Endothelial cell (in vitro differentiated cells): ENCODE measurements around the gene PPP1R14B. TPM values are rescaled to one million over a fixed set of nuclear protein-coding genes. Genes with fewer than 3 reads are reported as not detected.

Experiments used
- DNase-seq: peaks from one replicate; pipeline ENCODE4 v3.0.0; 2021; ENCODE audit warnings: low spot score
- H3K27ac Mint-ChIP-seq: one replicate; pipeline ENCODE4 v1.8.0; 2021; ENCODE audit warnings: mixed read lengths, inconsistent platforms; ENCODE audit not compliant: unreplicated experiment
- H3K27me3 Mint-ChIP-seq: one replicate; pipeline ENCODE4 v1.8.0; 2021; ENCODE audit warnings: mild to moderate bottlenecking, moderate library complexity, mixed read lengths, inconsistent platforms; ENCODE audit not compliant: unreplicated experiment
- H3K36me3 Mint-ChIP-seq: one replicate; pipeline ENCODE4 v1.8.0; 2021; ENCODE audit warnings: mild to moderate bottlenecking, low read depth, mixed read lengths, inconsistent platforms; ENCODE audit not compliant: unreplicated experiment
- H3K4me1 Mint-ChIP-seq: one replicate; pipeline ENCODE4 v1.8.0; 2021; ENCODE audit warnings: mild to moderate bottlenecking, mixed read lengths, inconsistent platforms; ENCODE audit not compliant: unreplicated experiment
- H3K4me3 Mint-ChIP-seq: one replicate; pipeline ENCODE4 v1.8.0; 2021; ENCODE audit warnings: mild to moderate bottlenecking, mixed read lengths, inconsistent platforms; ENCODE audit not compliant: unreplicated experiment
- H3K9me3 Mint-ChIP-seq: one replicate; pipeline ENCODE4 v1.8.0; 2021; ENCODE audit warnings: mixed read lengths, inconsistent platforms; ENCODE audit not compliant: unreplicated experiment
- total RNA-seq: library from RNA; stranded (reverse); fragmentation: NEBNext Ultra II Directional; extraction: Animal tissue kit (Norgen Biotek cat#: 25700); gene quantifications from one replicate; pipeline ENCODE4 v1.2.1, GENCODE V29; 2021; ENCODE audit not compliant: unreplicated experiment
- TF ChIP-seq, protein P1 (sequence below): fragments of 200-600 bp; sonication (generic); IDR thresholded peaks from one replicate; pipeline ENCODE4 v1.5.0; 2021; ENCODE audit warnings: antibody characterized with exemption; ENCODE audit not compliant: unreplicated experiment

PPP1R14B gene
- total RNA-seq, 1 donor from 2014 or later, result 201 TPM

DNA sequence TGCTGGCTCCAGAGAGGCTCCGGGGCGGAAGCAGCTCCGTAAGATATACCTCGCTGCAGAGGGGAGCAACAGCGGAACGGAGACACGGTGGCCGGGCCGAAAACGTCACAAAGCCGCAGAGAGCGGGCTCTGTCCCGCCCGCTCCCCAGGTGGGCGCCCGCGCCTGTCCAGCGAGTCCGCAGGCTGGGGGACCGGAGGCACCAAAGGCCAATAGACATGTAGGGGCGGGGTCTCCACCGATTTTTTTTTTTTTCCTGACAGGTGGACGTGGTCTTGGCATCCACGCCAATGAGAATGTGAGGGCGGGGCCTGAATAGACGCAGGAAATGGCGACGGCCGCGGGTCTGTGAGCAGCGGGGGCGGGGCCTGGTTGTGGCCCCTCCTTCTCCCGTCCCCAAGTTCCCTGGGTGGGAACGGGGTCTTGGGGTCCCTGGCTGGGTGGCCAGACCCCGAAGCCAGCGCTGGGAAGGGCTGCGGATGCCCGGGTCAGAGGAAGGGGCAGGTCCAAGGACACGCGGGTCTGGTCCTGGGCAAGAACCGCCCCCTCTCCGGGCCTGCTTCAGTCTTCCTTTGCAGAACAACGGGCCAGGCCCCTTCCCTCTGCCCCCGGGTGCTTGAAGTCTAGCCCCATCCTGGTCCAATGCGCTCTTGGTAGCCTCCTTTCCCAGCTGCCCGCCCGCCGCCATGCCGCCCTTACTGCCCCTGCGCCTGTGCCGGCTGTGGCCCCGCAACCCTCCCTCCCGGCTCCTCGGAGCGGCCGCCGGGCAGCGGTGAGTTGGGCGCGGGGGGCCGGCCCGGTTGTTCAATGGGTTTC, 16.4 kb downstream of the PPP1R14B start, which contains the start of gene DNAJC4:
Gene DNAJC4 (plus strand): TSS at position 378 of the 814 bp plus-strand sequence. CDS start 307 bp downstream, at position 685.
- H3K27ac Mint-ChIP-seq, result peak within 1 kb of the TSS; percentile 64
- DNase-seq, result peak; percentile 80
- H3K4me3 Mint-ChIP-seq, result peak within 1 kb of the TSS; percentile 91
- TF ChIP-seq, protein P1, sequence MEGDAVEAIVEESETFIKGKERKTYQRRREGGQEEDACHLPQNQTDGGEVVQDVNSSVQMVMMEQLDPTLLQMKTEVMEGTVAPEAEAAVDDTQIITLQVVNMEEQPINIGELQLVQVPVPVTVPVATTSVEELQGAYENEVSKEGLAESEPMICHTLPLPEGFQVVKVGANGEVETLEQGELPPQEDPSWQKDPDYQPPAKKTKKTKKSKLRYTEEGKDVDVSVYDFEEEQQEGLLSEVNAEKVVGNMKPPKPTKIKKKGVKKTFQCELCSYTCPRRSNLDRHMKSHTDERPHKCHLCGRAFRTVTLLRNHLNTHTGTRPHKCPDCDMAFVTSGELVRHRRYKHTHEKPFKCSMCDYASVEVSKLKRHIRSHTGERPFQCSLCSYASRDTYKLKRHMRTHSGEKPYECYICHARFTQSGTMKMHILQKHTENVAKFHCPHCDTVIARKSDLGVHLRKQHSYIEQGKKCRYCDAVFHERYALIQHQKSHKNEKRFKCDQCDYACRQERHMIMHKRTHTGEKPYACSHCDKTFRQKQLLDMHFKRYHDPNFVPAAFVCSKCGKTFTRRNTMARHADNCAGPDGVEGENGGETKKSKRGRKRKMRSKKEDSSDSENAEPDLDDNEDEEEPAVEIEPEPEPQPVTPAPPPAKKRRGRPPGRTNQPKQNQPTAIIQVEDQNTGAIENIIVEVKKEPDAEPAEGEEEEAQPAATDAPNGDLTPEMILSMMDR, result no peak
- H3K4me1 Mint-ChIP-seq, result peaks cover 4% of the 10 kb centered on the region
- no peaks in the 10 kb centered on the region for H3K9me3 Mint-ChIP-seq
- H3K36me3 Mint-ChIP-seq, result peaks cover 2% of the 10 kb centered on the region
- peaks cover 15% of the 10 kb centered on the region for H3K27me3 Mint-ChIP-seq

DNA sequence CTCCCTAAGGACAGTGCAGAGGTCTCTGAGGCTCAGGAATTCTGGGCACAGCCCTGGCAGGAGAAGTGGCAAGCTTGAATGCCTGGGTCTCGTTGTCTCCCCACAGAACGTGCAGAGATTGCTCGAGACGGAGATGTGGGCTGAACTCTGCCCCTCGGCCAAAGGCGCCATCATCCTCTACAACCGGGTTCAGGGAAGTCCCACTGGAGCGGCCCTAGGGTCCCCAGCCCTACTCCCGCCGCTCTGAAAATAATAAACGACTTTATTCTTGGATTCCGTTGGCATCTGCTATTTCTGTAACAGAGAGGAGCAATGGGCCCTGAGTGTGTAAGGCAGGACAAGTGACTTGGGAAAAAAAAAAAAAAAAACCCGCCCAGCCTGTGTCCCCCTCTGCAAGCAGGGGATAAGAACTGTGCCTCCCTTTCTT, 17.0 kb downstream of the PPP1R14B start:
- H3K27ac Mint-ChIP-seq, result no peak overlapping the region
- H3K9me3 Mint-ChIP-seq, result no peaks in the 10 kb centered on the region
- H3K36me3 Mint-ChIP-seq, result no peaks in the 10 kb centered on the region
- TF ChIP-seq, protein P1, result no peak
- H3K27me3 Mint-ChIP-seq, result peaks cover 11% of the 10 kb centered on the region
- DNase-seq, result no peak
- H3K4me3 Mint-ChIP-seq, result peak overlapping the region; percentile 91
- H3K4me1 Mint-ChIP-seq, result peaks cover 3% of the 10 kb centered on the region

DNA sequence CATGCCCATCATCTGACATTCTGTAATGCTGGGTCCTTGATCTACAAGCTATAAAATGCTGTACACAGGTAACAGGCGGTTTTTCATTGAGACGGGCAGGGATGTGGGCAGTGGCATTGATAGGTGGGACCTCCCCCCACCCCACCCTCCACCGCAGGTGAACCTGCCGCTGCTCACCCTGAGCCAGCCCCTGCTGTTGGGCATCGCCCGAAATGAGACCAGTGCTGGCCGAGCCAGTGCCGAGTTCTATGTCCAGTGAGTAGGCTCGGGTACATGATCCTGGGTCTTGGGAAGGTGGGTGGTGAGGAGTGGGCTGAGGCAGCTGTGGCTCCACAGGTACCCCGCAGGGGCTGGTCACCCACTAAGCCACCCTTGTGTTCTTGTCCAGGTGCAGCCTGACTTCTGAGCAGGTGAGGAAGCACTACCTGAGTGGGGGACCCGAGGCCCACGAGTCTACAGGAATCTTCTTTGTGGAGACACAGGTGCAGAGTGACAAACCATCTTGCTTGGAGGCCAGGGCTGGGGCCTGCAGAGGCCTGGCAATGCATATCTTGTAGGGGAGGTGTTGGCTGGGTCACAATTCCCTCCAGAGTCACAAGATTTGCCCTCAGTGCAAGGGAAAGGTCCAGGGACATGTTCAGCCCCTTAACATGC, 17.5 kb downstream of the PPP1R14B start:
- H3K27ac Mint-ChIP-seq, result no peak overlapping the region
- DNase-seq, result no peak
- peaks cover 11% of the 10 kb centered on the region for H3K27me3 Mint-ChIP-seq
- TF ChIP-seq, protein P1, result no peak
- H3K4me1 Mint-ChIP-seq, result peaks cover 3% of the 10 kb centered on the region
- H3K36me3 Mint-ChIP-seq, result no peaks in the 10 kb centered on the region
- H3K4me3 Mint-ChIP-seq, result peak overlapping the region; percentile 42
- H3K9me3 Mint-ChIP-seq, result no peaks in the 10 kb centered on the region

DNA sequence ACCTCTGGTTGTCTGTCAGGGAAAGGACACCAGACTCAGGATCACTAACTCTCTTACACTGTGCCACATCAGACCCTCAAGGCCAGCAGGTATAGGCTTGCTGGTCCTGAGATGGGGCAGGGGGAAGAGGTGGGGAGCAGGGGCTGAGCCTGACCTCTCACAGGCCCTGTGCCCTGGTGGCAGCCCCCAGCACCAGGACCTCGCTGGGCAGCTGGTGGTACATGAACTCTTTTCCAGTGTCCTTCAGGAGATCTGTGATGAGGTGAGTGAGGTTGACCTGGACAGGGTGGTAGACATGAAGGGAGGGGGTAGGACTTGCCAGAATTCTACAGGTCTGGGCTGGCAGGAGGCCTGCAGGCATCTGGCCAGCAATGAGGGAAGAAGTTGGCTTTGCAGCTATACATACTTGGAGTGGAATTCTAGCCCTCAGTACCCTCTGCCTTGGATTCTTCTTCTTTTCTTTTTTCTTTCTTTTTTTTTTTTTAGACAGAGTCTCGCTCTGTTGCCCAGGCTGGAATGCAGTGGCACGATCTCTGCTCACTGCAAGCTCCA, 19.3 kb downstream of the PPP1R14B start:
- DNase-seq, result no peak
- peaks cover 3% of the 10 kb centered on the region for H3K4me1 Mint-ChIP-seq
- H3K36me3 Mint-ChIP-seq, result no peaks in the 10 kb centered on the region

More for the DNA sequence above, 19.3 kb downstream of the PPP1R14B start:
- Mint-ChIP-seq H3K27me3 (peaks cover 7% of the 10 kb centered on the region), H3K4me3 (peak overlapping the region; percentile 73), H3K9me3 (no peaks in the 10 kb centered on the region), H3K27ac (no peak overlapping the region)
- TF ChIP-seq, protein P1, result no peak
